LNCAP (cell line): Measurements from ENCODE around the gene KLF13.

Source experiments
- CTCF ChIP-seq: fragments of 450-650 bp; IDR thresholded peaks from 2 replicates; pipeline ENCODE4 v1.5.1; 2017; ENCODE audit warnings: mild to moderate bottlenecking

KLF13 gene

GRCh38 chr15:31397851-31398661 lies 71.4 kb downstream of the KLF13 start:
- no peak for TF ChIP-seq CTCF

DNA sequence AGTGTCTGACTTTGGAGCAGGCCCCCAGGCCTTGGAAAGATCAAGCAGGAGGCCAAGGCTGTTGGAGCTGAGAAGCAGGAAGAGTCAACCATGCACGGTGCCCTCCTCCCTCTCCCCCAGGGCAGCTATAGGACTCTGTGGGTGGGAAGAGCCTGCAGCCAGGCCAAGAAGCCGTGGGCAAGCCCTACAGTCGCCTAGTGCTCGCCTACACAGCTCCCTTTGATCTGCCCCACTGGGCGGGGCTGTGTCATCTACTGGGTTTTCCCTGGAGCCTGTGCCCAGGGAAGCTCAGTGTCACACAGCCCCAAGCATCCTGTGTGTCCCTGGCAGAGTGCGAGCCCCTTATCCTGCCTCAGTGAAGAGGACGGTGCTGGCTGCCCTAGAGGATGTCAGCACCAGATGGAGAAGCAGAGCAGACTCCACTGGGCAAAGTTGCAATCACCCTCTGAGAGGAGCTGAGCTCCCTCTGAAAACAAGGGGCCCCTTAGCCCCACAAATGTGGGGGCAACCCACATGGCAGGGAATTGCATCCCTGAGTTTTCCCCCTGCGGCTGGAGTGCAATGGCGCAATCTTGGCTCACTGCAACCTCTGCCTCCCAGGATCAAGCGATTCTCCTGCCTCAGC lies 72.2 kb downstream of the KLF13 start:
- no peak for TF ChIP-seq CTCF

GRCh38 chr15:31399544-31400171 lies 73.0 kb downstream of the KLF13 start:
- TF ChIP-seq CTCF: no peak

- TF ChIP-seq CTCF: no peak
Measured at GRCh38 chr15:31400222-31400927, 73.7 kb downstream of the KLF13 start.

GRCh38 chr15:31401282-31401681 lies 74.6 kb downstream of the KLF13 start:
- no peak for TF ChIP-seq CTCF

DNA sequence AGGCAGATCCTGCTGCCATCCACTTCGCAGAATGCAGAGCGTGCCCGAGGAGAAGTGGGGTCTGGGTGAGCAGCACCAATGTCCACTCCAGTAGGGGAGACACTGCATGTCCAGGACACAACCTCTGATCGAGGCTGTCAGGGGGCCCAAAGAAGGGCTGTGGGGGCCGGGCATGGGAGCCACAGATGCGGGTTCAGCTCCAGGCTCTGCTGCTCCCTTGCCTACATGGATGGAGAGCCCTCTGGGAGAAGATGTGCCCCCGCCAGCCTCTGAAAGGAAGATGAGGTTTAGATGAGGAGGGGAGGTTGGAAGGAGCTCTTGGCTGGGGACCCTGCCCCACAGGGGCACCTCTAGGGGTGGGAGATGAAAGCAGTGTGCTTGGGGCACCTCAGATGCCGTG lies 75.4 kb downstream of the KLF13 start:
- TF ChIP-seq CTCF: no peak

- no peak for TF ChIP-seq CTCF
Measured at GRCh38 chr15:31402511-31403056, 75.9 kb downstream of the KLF13 start.
